Measurements from ENCODE around the gene NUP54. TPM values are rescaled to one million over a fixed set of nuclear protein-coding genes. Genes with fewer than 3 reads are reported as not detected.

Gene NUP54
- polyA plus RNA-seq, 2 of the 4 experiments (the other 2 are of a cell fraction): 32.1 to 43.2 TPM

GRCh38 chr4:76106442-76106841 lies 41.8 kb downstream of the NUP54 start:
- WGBS (ENCODE audit: missing lambda C conversion rate): 75% methylated on average over 4 of the region's 4 CpGs
- FAIRE-seq (no peak), DNase-seq (ENCODE audit: low read depth in 1 of 2, low spot score in 1 of 2) (no peak), ATAC-seq (no peak)
- Histone ChIP-seq H3K4me2 (no peak overlapping the region), H3K9me3 (no peaks in the 10 kb centered on the region), H3K4me1 (no peaks in the 10 kb centered on the region), H3K4me3 (no peak overlapping the region), H3K27ac (no peak overlapping the region)
- TF ChIP-seq HDAC2 (IDR thresholded peaks at IDR 0.05) (no peak), NPAS2 (CRISPR knock-in tag; IDR thresholded peaks at IDR 0.05; ENCODE audit: borderline replicate concordance) (no peak), RAD21 (conservative IDR thresholded peaks at IDR 0.05 in 1 of 2, IDR thresholded peaks at IDR 0.05 in 1 of 2) (no peak), BHLHE40 (IDR thresholded peaks at IDR 0.05; ENCODE audit: low read depth, low read length) (no peak), RNF2 (IDR thresholded peaks at IDR 0.05; ENCODE audit: borderline replicate concordance, low read depth) (no peak), EP300 (IDR thresholded peaks at IDR 0.05) (no peak), POLR2AphosphoS2 (conservative IDR thresholded peaks at IDR 0.05; ENCODE audit: low read length) (no peak), CBX8 (IDR thresholded peaks at IDR 0.05) (no peak), CBX2 (IDR thresholded peaks at IDR 0.05; ENCODE audit: borderline replicate concordance, low read depth) (no peak), PHF8 (IDR thresholded peaks at IDR 0.05; ENCODE audit: borderline replicate concordance, low read depth) (no peak), KDM5A (IDR thresholded peaks at IDR 0.05) (no peak), RARB (CRISPR knock-in tag; IDR thresholded peaks at IDR 0.05) (no peak)
- TF ChIP-seq, protein P1, sequence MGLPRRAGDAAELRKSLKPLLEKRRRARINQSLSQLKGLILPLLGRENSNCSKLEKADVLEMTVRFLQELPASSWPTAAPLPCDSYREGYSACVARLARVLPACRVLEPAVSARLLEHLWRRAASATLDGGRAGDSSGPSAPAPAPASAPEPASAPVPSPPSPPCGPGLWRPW (IDR thresholded peaks at IDR 0.05): no peak
- TF ChIP-seq, protein P2, sequence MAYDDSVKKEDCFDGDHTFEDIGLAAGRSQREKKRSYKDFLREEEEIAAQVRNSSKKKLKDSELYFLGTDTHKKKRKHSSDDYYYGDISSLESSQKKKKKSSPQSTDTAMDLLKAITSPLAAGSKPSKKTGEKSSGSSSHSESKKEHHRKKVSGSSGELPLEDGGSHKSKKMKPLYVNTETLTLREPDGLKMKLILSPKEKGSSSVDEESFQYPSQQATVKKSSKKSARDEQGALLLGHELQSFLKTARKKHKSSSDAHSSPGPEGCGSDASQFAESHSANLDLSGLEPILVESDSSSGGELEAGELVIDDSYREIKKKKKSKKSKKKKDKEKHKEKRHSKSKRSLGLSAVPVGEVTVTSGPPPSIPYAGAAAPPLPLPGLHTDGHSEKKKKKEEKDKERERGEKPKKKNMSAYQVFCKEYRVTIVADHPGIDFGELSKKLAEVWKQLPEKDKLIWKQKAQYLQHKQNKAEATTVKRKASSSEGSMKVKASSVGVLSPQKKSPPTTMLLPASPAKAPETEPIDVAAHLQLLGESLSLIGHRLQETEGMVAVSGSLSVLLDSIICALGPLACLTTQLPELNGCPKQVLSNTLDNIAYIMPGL (CRISPR knock-in tag; IDR thresholded peaks at IDR 0.05; ENCODE audit: borderline replicate concordance): no peak
- TF ChIP-seq, protein P3, sequence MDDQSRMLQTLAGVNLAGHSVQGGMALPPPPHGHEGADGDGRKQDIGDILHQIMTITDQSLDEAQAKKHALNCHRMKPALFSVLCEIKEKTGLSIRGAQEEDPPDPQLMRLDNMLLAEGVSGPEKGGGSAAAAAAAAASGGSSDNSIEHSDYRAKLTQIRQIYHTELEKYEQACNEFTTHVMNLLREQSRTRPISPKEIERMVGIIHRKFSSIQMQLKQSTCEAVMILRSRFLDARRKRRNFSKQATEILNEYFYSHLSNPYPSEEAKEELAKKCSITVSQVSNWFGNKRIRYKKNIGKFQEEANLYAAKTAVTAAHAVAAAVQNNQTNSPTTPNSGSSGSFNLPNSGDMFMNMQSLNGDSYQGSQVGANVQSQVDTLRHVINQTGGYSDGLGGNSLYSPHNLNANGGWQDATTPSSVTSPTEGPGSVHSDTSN (IDR thresholded peaks at IDR 0.05): no peak
- TF ChIP-seq, protein P4, sequence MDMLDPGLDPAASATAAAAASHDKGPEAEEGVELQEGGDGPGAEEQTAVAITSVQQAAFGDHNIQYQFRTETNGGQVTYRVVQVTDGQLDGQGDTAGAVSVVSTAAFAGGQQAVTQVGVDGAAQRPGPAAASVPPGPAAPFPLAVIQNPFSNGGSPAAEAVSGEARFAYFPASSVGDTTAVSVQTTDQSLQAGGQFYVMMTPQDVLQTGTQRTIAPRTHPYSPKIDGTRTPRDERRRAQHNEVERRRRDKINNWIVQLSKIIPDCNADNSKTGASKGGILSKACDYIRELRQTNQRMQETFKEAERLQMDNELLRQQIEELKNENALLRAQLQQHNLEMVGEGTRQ (IDR thresholded peaks at IDR 0.05): no peak
- ChIA-PET CTCF (interaction anchor here (1.9 kb wide), 1 partner anchor 19 kb away, joined by 5 read pairs; no protein-coding TSS in a partner anchor), POLR2A (no interaction called here)

DNA sequence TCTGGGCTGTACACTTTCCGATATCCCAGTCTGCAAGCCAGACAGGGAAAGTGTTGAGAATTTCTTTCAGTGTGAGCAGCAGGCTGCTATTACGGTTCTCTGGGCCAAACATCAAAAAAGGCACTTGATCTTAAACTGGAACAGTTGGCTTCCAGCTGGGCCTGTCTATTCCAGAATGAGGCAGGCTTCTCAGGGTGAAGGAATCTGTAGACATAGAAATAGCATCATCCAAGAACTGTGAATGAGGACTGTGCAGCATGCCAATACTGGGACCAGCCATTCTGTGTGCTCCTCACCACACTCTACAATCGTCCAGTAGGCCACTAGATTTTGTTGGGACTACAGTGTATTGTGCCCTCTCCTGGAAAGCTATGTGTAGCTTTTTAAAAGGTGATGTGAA lies 42.5 kb downstream of the NUP54 start:
- ChIA-PET CTCF (interaction anchor here (0.8 kb wide), 1 partner anchor 18 kb away, joined by 4 read pairs; no protein-coding TSS in a partner anchor), POLR2A (no interaction called here)
- Histone ChIP-seq H3K27ac (no peak overlapping the region), H3K9me3 (no peaks in the 10 kb centered on the region), H3K4me2 (no peak overlapping the region), H3K4me3 (no peak overlapping the region), H3K4me1 (no peaks in the 10 kb centered on the region)
- FAIRE-seq: no peak
- no peak for TF ChIP-seq ZSCAN20 (CRISPR knock-in tag; IDR thresholded peaks at IDR 0.05)
- no peak for TF ChIP-seq ATOH8 (CRISPR knock-in tag; IDR thresholded peaks at IDR 0.05; ENCODE audit: low read depth)
- TF ChIP-seq PHF8 (IDR thresholded peaks at IDR 0.05; ENCODE audit: borderline replicate concordance, low read depth): no peak
- TF ChIP-seq BCL3 (IDR thresholded peaks at IDR 0.05): no peak
- TF ChIP-seq HDAC2 (IDR thresholded peaks at IDR 0.05): no peak
- no peak for TF ChIP-seq EP300 (IDR thresholded peaks at IDR 0.05)
- TF ChIP-seq ZFP36 (IDR thresholded peaks at IDR 0.05; ENCODE audit: borderline replicate concordance, partially characterized antibody): no peak
- no peak for TF ChIP-seq TP53 (CRISPR knock-in tag; IDR thresholded peaks at IDR 0.05)
- ATAC-seq: peak in 1 of 2 experiments; percentile 54; a peak in 3 of 6 replicates
- DNase-seq (ENCODE audit: low read depth in 1 of 2, low spot score in 1 of 2): no peak
- 73% methylated on average over 3 of the region's 3 CpGs for WGBS (ENCODE audit: missing lambda C conversion rate)

Measured in A549 (cell line).